Caco-2 (cell line): ENCODE results near the gene DPF1. TPM values are rescaled to one million over a fixed set of nuclear protein-coding genes. Genes with fewer than 3 reads are reported as not detected.

Source experiments
- BruUV-seq: library from RNA; stranded (reverse); fragments of 400-500 nt; replicated peaks from 2 replicates; lab custom pipeline; 2021; lab: Mats Ljungman, UMichigan
- CTCF ChIA-PET: fragments of 300-600 bp; sonication (Branson Sonifier 250); formaldehyde crosslinking; loops from one replicate; lab custom pipeline; 2022; ENCODE audit warnings: antibody characterized with exemption; lab: Charles Lee
- POLR2A ChIA-PET: fragments of 300-600 bp; sonication (Branson Sonifier 250); formaldehyde crosslinking; loops from one replicate; lab custom pipeline; 2022; ENCODE audit warnings: antibody characterized with exemption; lab: Charles Lee
- DNase-seq, 2 experiments: peaks; one replicate each; pipeline versions ENCODE4 v3.0.0 to v3.0.0-alpha.2; 2020 to 2022
- H3K27me3 ChIP-seq: replicated peaks from 2 replicates; pipeline ENCODE4 v1.6.0; 2011; ENCODE audit warnings: low read length; ENCODE audit not compliant: control insufficient read depth, insufficient read depth
- H3K36me3 ChIP-seq: 2 replicates; pipeline ENCODE4 v1.5.1; 2011; ENCODE audit warnings: low read length; ENCODE audit not compliant: control insufficient read depth, insufficient read depth
- H3K4me1 ChIP-seq: fragments of 250-450 bp; sonication (Bioruptor Pico); 2 replicates; pipeline ENCODE4 v1.5.1; 2020; ENCODE audit warnings: mild to moderate bottlenecking
- H3K4me3 ChIP-seq: 2 replicates; pipeline ENCODE4 v1.5.1; 2011; ENCODE audit warnings: low read depth, mild to moderate bottlenecking, control low read depth, low read length
- H3K9me3 ChIP-seq: fragments of 250-450 bp; sonication (Bioruptor Pico); 2 replicates; pipeline ENCODE4 v1.5.1; 2020; ENCODE audit warnings: mild to moderate bottlenecking, moderate library complexity
- H3K27ac Mint-ChIP-seq: one replicate; pipeline ENCODE4 v1.8.0; 2022; ENCODE audit warnings: mixed read lengths; ENCODE audit not compliant: unreplicated experiment
- H3K27me3 Mint-ChIP-seq: one replicate; pipeline ENCODE4 v1.8.0; 2022; ENCODE audit warnings: mixed read lengths; ENCODE audit not compliant: insufficient read depth, unreplicated experiment
- H3K36me3 Mint-ChIP-seq: one replicate; pipeline ENCODE4 v1.8.0; 2022; ENCODE audit warnings: mild to moderate bottlenecking, mixed read lengths; ENCODE audit not compliant: insufficient read depth, unreplicated experiment
- H3K4me1 Mint-ChIP-seq: one replicate; pipeline ENCODE4 v1.8.0; 2022; ENCODE audit warnings: low read depth, mixed read lengths; ENCODE audit not compliant: unreplicated experiment
- H3K4me3 Mint-ChIP-seq: one replicate; pipeline ENCODE4 v1.8.0; 2022; ENCODE audit warnings: mild to moderate bottlenecking, moderate library complexity, mixed read lengths; ENCODE audit not compliant: unreplicated experiment
- H3K9me3 Mint-ChIP-seq: one replicate; pipeline ENCODE4 v1.8.0; 2022; ENCODE audit warnings: mixed read lengths; ENCODE audit not compliant: unreplicated experiment
- intact Hi-C: fragments of 100-400 bp; cut with micrococcal nuclease; formaldehyde crosslinking; loops from one replicate; pipeline ENCODE4 v1.10.0; 2022; ENCODE audit not compliant: unreplicated experiment
- total RNA-seq: library from RNA; stranded (reverse); gene quantifications from 2 replicates; pipeline ENCODE4 v1.2.3, GENCODE V29; 2022
- TF ChIP-seq, protein P1 (sequence below), 2 experiments: fragments of 200-600 bp in 1 of 2; IDR thresholded peaks; 1 replicate in 1 of 2; 2 replicates in 1 of 2; pipeline versions ENCODE4 v1.5.1 to v1.8.0; 2011 to 2022; ENCODE audit warnings: antibody characterized with exemption in 1 of 2, control low read depth in 1 of 2, inconsistent platforms in 1 of 2, low read depth in 1 of 2, low read length in 1 of 2, mild to moderate bottlenecking in 1 of 2, moderate library complexity in 1 of 2; ENCODE audit not compliant: insufficient read depth in 1 of 2, severe bottlenecking in 1 of 2, unreplicated experiment in 1 of 2

The DPF1 gene
- total RNA-seq, 1 experiment from 2014 or later, result 5.0 TPM

DNA sequence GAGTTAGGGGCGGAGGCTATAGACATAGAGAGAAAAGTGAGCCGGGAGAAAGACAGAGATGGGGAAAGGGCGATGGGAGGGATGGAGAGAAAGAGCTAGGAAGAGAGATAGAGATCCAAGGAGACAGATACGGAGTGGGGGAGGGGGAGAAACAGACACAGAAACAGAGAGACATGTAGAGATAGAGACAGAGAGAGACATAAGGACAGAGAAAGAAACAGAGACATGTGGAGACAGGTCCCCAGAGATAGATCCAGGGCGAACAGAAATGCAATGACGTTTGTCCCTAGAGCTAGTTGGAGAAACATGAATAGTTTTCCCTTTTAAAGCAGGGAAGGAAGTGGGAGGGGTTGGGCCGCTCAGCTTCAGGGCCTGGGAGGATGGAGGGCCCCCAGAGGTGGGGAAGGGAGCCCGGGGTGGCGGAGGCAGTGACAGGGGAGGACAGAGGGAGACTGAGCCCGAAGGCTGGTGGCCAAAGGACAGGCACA, 27.6 kb upstream of the DPF1 start:
- DNase-seq, result no peak
- no peaks in the 10 kb centered on the region for H3K9me3 Mint-ChIP-seq
- peak overlapping the region; percentile 1 for H3K4me3 Mint-ChIP-seq
- peak overlapping the region; percentile 66 for H3K27ac Mint-ChIP-seq
- H3K36me3 Mint-ChIP-seq, result peaks cover 6% of the 10 kb centered on the region
- ChIA-PET CTCF (interaction anchor here (0.7 to 1.0 kb wide), 3 partner anchors 8 to 123 kb away, joined by 3 to 5 read pairs (median 3); partner anchors contain the start of genes CATSPERG and PSMD8), POLR2A (interaction anchor here (0.6 to 1.5 kb wide), 2 partner anchors 12 to 79 kb away, joined by 3 to 10 read pairs; partner anchors contain the start of gene SPINT2)
- H3K27me3 Mint-ChIP-seq, result no peaks in the 10 kb centered on the region
- intact Hi-C loops, result loop anchor here (1.0 kb wide), 1 partner anchor 13 kb away; the partner anchor contains the start of gene SPINT2
- Histone ChIP-seq H3K27me3 (no peaks in the 10 kb centered on the region), H3K36me3 (no peaks in the 10 kb centered on the region), H3K4me3 (no peak overlapping the region), H3K4me1 (peaks cover 54% of the 10 kb centered on the region), H3K9me3 (no peaks in the 10 kb centered on the region)
- peaks cover 28% of the 10 kb centered on the region for H3K4me1 Mint-ChIP-seq
- TF ChIP-seq, protein P1, sequence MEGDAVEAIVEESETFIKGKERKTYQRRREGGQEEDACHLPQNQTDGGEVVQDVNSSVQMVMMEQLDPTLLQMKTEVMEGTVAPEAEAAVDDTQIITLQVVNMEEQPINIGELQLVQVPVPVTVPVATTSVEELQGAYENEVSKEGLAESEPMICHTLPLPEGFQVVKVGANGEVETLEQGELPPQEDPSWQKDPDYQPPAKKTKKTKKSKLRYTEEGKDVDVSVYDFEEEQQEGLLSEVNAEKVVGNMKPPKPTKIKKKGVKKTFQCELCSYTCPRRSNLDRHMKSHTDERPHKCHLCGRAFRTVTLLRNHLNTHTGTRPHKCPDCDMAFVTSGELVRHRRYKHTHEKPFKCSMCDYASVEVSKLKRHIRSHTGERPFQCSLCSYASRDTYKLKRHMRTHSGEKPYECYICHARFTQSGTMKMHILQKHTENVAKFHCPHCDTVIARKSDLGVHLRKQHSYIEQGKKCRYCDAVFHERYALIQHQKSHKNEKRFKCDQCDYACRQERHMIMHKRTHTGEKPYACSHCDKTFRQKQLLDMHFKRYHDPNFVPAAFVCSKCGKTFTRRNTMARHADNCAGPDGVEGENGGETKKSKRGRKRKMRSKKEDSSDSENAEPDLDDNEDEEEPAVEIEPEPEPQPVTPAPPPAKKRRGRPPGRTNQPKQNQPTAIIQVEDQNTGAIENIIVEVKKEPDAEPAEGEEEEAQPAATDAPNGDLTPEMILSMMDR (IDR thresholded peaks at IDR 0.05; ENCODE audit: insufficient read depth in 1 of 2, low read depth in 1 of 2, low read length in 1 of 2, severe bottlenecking in 1 of 2, unreplicated experiment in 1 of 2), result no peak
- BruUV-seq, result no TSS peak

- Mint-ChIP-seq H3K27me3 (no peaks in the 10 kb centered on the region), H3K4me1 (peaks cover 32% of the 10 kb centered on the region), H3K36me3 (peaks cover 6% of the 10 kb centered on the region), H3K9me3 (no peaks in the 10 kb centered on the region), H3K4me3 (peak overlapping the region; percentile 42), H3K27ac (peak overlapping the region; percentile 66)
- Histone ChIP-seq H3K9me3 (no peaks in the 10 kb centered on the region), H3K4me3 (no peak overlapping the region), H3K36me3 (no peaks in the 10 kb centered on the region), H3K27me3 (no peaks in the 10 kb centered on the region), H3K4me1 (peaks cover 54% of the 10 kb centered on the region)
- no TSS peak for BruUV-seq
- DNase-seq, result peak; percentile 87 to 95
- intact Hi-C loops, result loop anchor here (1.0 kb wide), 1 partner anchor 13 kb away; the partner anchor contains the start of gene SPINT2
- ChIA-PET POLR2A (interaction anchor here (0.6 to 1.5 kb wide), 2 partner anchors 13 to 79 kb away, joined by 3 to 10 read pairs; partner anchors contain the start of gene SPINT2), CTCF (interaction anchor here (0.7 to 1.0 kb wide), 3 partner anchors 9 to 123 kb away, joined by 3 to 5 read pairs (median 3); partner anchors contain the start of genes CATSPERG and PSMD8)
- TF ChIP-seq, protein P1 (IDR thresholded peaks at IDR 0.05; ENCODE audit: insufficient read depth in 1 of 2, low read depth in 1 of 2, low read length in 1 of 2, severe bottlenecking in 1 of 2, unreplicated experiment in 1 of 2), result no peak
These were observed 27.0 kb upstream of the DPF1 start for GRCh38 chr19:38250821-38251563.

DNA sequence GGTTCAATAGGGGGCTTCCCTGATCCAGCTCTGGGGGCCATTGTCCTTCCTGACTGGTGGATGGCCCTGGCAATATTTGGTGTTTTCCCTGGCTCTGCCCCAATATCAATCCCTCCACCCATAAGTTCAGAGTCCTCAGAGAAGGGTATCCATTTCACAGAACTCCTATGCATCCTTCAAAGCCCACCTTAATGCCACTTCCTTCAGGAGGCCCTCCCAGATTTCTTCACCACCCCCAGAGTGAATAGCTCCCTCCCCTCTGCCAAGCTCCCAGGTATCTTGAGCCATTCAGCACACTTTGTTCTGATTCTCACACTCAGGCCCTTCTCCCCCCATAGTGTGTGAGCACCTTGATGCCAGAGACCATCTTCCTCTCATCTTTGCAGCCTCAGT, 26.4 kb upstream of the DPF1 start:
- Histone ChIP-seq H3K27me3 (no peaks in the 10 kb centered on the region), H3K4me3 (no peak overlapping the region), H3K9me3 (no peaks in the 10 kb centered on the region), H3K36me3 (no peaks in the 10 kb centered on the region), H3K4me1 (peaks cover 51% of the 10 kb centered on the region)
- no TSS peak for BruUV-seq
- TF ChIP-seq, protein P1 (IDR thresholded peaks at IDR 0.05; ENCODE audit: insufficient read depth in 1 of 2, low read depth in 1 of 2, low read length in 1 of 2, severe bottlenecking in 1 of 2, unreplicated experiment in 1 of 2), result no peak
- peaks cover 29% of the 10 kb centered on the region for H3K4me1 Mint-ChIP-seq
- H3K36me3 Mint-ChIP-seq, result peaks cover 6% of the 10 kb centered on the region
- intact Hi-C loops, result no loop called here
- peak overlapping the region; percentile 42 for H3K4me3 Mint-ChIP-seq
- ChIA-PET CTCF (interaction anchor here (0.6 to 0.9 kb wide), 2 partner anchors 85 to 152 kb away, joined by 3 to 5 read pairs; partner anchors contain the start of gene CATSPERG), POLR2A (interaction anchor here (1.5 kb wide), 1 partner anchor 13 kb away, joined by 10 read pairs; the partner anchor contains the start of gene SPINT2)
- no peaks in the 10 kb centered on the region for H3K9me3 Mint-ChIP-seq
- no peak for DNase-seq
- no peaks in the 10 kb centered on the region for H3K27me3 Mint-ChIP-seq
- peak overlapping the region; percentile 66 for H3K27ac Mint-ChIP-seq
